ENCODE measurements around the gene SHISA2.

GRCh38 chr13:26061947-26062346, 10.1 kb upstream of the SHISA2 start:
- TF ChIP-seq EZH2 (IDR thresholded peaks at IDR 0.05; ENCODE audit: insufficient read depth, poor library complexity, severe bottlenecking) (no peak), EZH2phosphoT487 (IDR thresholded peaks at IDR 0.05; ENCODE audit: insufficient read depth, low read depth) (no peak)
